ENCODE measurements around the gene OTOS.

OTOS gene

GRCh38 chr2:240136671-240137292, 3.7 kb downstream of the OTOS start:
- no peak for DNase-seq (ENCODE audit: low spot score)

- DNase-seq (ENCODE audit: low spot score): peak; percentile 78
These were observed 4.3 kb downstream of the OTOS start, which contains the start of gene COPS9 for GRCh38 chr2:240136013-240136670. COPS9 (minus strand) TSS chr2:240136305; CDS start chr2:240136284, 21 bp downstream.

- no peak for DNase-seq (ENCODE audit: low spot score)
These were observed 4.8 kb downstream of the OTOS start for GRCh38 chr2:240135706-240136012.

- DNase-seq (ENCODE audit: low spot score): no peak
These were observed 5.4 kb downstream of the OTOS start for GRCh38 chr2:240134956-240135520.

- DNase-seq (ENCODE audit: low spot score): no peak
These were observed 6.0 kb downstream of the OTOS start for GRCh38 chr2:240134466-240134865.

DNA sequence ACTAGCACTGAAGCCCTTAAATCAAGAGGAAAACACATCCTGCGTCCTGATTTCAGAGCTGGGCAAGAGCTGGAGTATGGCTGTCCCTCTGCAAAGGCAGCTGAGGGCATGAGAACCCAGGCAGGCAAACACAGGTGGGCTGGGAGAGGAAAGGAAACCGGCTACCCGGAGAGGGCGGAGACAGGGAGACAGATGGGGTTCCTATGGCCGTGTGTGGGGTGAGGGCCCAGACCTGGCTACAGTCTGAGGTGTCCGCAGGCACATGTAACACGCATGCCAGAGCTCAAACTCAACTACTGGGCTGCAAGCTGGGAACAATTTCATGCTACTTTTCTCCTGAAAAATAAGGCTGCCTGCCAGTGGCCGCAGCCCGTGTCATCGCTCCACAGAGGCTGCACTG, 7.1 kb downstream of the OTOS start:
- no peak for DNase-seq (ENCODE audit: low spot score)

GRCh38 chr2:240132651-240132980, 7.8 kb downstream of the OTOS start:
- peak; percentile 29 for DNase-seq (ENCODE audit: low spot score)

DNA sequence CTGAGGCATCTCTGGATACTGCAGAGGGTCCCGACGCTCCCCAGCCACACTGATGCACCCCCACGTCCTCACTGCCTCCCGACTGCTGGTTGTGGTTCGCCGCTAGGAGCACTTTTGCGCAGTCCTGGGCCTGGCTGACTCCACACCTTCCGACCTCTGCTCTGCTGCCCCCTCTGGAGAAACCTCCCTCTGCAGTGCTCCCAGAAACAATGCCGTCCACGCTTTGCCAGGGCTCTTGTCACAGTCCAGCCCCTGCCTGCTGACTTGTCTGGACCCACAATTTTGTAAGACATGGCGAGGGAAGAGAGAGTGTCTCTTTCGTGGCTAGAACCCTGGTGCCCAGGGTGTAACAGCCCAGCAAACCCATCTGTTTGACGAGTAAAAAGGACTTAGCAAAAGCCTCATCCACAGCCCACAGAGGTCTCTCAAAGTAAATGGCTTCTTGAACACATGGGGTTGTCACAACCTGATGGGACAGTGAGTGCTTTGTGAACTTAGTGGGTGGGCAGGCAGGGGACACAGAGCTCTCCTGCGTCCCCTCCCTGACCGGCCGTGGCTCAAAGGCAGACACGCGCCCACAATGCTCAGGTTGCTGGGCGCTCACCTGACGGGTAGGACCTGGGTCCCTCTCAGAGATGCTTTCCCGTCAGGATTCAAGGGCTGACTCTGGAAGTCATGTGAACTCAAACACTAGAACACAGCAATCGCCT, 8.4 kb downstream of the OTOS start:
- no peak for DNase-seq (ENCODE audit: low spot score)

GRCh38 chr2:240131296-240131695, 9.2 kb downstream of the OTOS start:
- no peak for DNase-seq (ENCODE audit: low spot score)

- DNase-seq (ENCODE audit: low spot score): no peak
These were observed 9.9 kb downstream of the OTOS start for GRCh38 chr2:240130393-240131195.

DNA sequence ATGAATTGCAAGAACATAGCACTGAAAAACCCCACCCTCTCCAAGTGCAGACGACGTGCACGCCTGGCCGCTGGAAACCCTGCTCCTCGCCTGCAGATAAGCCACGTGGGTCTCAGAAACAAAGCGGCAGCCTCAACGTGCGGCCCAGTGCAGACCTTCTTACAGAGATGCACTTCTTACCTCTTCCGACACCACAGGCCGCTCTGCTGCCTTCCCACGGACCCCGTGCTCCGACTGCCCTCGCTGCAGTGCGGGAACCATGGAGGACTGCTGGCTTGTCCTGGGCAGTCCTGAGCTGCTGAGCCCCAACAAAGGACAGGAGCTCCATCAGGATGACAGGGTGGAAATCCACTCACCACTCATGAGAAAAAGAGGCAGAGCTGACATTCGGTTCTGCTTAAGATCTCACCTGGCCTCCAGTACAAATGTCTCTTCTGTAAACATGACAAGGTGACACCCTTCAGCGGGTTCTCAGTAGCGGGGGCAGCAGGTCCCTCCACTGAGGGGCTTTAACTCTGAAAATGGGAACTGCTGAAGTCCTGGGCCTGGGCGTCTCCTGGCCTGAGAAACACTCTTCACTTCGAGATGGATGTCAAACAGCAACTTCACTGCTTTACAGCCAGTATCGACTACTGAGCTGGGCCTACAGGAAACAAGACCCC, 10.6 kb downstream of the OTOS start:
- DNase-seq (ENCODE audit: low spot score): no peak

DNA sequence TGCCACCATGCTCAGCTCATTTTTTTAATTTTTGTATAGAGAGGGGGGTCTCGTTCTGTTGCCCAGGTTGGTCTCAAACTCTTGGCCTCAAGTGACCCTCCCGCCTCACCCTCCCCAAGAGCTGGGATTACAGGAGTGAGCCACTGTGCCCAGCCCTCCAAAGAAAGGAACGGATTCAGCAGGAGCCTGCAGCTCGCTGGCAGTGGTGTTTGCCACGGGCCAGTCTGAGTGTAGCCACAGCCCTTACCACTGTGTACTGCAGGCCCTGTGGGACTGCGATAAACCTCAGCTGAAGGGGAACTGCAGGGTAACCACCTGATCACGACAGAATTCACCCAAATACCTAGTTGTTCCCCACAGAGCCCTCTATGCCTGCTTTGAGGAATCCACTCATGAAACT, 11.1 kb downstream of the OTOS start:
- DNase-seq (ENCODE audit: low spot score): no peak

DNA sequence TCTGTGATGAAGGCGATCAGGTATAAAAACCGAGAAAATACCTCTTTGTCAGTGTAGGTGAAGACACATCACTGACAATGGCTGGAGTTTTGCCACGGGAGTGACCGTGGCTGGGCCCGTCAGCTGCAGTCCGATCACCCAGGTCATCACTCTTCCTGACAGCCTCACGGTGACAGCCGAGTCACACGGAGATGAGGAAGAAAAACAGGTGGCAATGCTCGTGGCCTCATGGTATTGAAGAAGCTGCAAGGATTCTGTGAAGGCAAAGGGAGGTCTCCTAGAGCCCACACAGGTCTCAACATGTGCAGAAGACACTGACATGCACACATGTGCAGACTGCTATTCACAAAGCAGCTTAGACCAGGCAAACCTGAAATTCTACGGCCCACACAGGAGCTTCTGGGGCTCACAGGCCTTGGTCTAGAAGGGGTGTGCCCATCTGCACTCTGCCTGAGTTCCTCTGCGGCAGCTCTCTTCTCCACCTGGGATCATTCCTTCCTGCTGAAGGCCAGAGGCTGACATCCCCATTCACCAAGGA, 11.8 kb downstream of the OTOS start:
- no peak for DNase-seq (ENCODE audit: low spot score)

GRCh38 chr2:240127911-240128607, 12.4 kb downstream of the OTOS start:
- DNase-seq (ENCODE audit: low spot score): no peak

GRCh38 chr2:240127191-240127750, 13.2 kb downstream of the OTOS start:
- no peak for DNase-seq (ENCODE audit: low spot score)

- DNase-seq (ENCODE audit: low spot score): no peak
These were observed 13.7 kb downstream of the OTOS start for GRCh38 chr2:240126731-240127130.

GRCh38 chr2:240125742-240126141, 14.7 kb downstream of the OTOS start:
- DNase-seq (ENCODE audit: low spot score): no peak

DNA sequence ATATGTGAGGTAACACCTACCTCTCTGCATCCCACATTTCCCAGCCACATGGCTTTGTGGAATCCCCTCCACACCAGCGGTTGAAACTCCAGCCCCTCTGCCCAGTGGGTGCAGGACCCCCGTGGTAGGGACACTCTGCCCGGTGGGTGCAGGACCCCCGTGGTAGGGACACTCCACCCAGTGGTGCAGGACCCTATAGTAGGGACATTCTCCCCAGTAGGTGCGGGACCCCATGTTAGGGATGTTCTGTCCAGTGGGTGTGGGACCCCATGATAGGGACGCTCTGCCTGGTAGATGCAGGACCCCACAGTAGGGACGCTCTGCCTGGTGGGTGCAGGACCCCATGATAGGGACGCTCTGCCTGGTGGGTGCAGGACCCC, 15.8 kb downstream of the OTOS start:
- DNase-seq (ENCODE audit: low spot score): no peak

DNA sequence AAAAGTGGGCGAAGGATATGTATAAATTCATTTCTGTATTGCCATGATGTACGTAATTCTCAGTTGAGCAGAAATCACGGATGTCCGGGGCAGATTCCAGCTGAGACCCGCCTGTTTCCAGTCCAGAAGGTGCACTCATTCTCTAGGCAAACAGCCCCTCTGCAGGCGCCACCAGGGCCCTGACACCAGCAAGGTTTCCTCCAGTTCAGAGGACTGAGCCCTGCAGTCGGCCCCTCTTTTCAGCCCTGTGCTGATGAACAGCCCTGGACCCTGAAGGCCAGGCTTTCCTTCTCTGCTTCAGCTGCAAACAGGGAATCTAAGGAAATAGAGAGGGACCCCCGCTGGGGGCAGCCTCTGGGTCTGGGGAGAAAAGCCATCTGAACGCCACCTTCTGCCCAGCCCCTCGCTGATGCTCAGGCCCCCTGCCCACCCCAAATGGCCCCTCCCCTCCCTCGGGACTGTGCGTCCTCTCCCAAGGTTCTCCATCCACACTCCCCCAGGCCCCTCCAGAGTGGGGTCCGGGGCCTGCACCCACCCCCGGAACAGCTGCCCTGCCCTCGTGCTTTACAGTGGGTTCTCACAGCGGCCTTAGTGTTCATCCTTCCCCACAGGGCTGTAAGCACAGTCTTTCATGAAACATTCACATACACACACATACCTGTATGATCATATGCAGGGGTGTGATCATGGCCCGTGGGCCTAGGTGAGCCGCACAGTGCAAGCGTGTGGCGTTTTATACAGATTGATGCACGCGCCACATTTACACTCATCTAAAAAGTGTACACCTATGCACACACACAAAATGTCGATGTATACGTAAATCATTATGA, 16.4 kb downstream of the OTOS start:
- DNase-seq (ENCODE audit: low spot score): no peak

DNA sequence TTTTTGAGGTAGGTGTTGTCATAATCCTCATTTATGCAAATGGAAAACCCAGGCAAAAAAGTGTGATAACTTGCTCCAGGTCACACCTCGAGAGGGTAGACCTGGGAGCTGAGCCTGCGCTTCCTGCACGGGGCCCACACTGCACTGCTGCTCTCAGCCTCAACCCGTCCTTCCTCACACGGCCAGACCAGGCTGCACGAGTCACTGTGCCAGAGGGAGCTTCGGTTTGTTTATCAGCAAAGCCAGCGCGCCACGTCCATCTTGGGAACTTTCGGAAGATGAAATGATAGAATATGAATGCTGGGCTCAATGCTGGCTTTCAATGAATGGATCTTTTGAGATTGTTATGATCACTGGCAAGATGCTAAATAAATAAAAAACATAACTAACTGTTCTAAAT, 18.8 kb downstream of the OTOS start:
- no peak for DNase-seq (ENCODE audit: low spot score)

Measured in globus pallidus (tissue), 1 donor.